ENCODE results near the gene MYL12B.
"Not testable (repeated sequence)": the region's sequence is repeated elsewhere in the genome, so short reads cannot be mapped to it uniquely, and the experiment has no call there.

The MYL12B gene

GRCh38 chr18:3217948-3218647 is 43.8 kb upstream of the MYL12B start:
- POLR2A ChIA-PET: no interaction called here
- no peak for TF ChIP-seq CTCF (IDR thresholded peaks at IDR 0.05; ENCODE audit: control extremely low read depth, extremely low read depth, low read depth, missing control alignments)
- CTCF ChIA-PET: interaction anchor here (1.6 to 4.3 kb wide), 4 partner anchors 11 to 67 kb away, joined by 4 to 21 read pairs (median 6); no protein-coding TSS in a partner anchor
- no peak for DNase-seq (ENCODE audit: extremely low spot score)

GRCh38 chr18:3218819-3219218 is 43.1 kb upstream of the MYL12B start:
- no peak for TF ChIP-seq CTCF (IDR thresholded peaks at IDR 0.05; ENCODE audit: control extremely low read depth, extremely low read depth, low read depth, missing control alignments)
- POLR2A ChIA-PET: no interaction called here
- CTCF ChIA-PET: interaction anchor here (1.0 to 4.3 kb wide), 5 partner anchors 9 to 90 kb away, joined by 3 to 21 read pairs (median 5); no protein-coding TSS in a partner anchor
- DNase-seq (ENCODE audit: extremely low spot score): no peak

- TF ChIP-seq CTCF (IDR thresholded peaks at IDR 0.05; ENCODE audit: control extremely low read depth, extremely low read depth, low read depth, missing control alignments): no peak
- CTCF ChIA-PET: interaction anchor here (1.0 to 4.3 kb wide), 6 partner anchors 8 to 90 kb away, joined by 3 to 21 read pairs (median 4); no protein-coding TSS in a partner anchor
- POLR2A ChIA-PET: no interaction called here
- no peak for DNase-seq (ENCODE audit: extremely low spot score)
These were observed 42.7 kb upstream of the MYL12B start for GRCh38 chr18:3219241-3219630.

DNA sequence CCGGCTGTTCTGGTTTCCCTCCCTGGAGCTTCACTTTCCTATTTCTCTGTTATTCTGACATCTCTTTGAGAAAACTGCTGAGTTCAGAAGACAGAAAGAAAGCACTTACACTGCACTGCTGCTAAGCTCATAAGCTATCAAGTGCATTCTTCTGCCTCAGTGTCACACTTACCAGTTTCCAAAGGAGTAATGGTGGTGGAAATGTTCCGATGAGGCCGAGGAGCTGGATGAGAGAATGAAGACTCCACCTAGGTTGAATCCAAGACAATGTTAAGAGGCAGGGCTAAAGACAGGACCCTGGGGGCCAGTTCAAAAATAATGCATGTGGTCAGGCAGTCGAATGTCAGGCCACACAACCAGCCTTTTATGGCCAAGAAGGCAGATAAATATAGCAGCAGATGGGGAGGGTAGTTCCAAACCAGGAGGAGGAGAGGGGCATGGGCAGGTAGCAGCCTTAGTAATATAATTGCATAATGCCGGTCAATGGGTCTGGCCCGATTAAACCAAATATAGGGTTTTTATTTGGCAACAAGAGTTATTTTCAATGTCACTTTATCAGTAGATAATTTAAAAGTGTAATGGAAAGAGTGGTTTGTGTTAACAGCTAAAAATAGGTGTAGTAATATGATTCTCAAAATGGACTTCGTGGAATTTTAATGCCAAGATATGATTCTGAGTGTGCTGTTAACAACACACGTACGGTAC is 42.1 kb upstream of the MYL12B start, which contains the start of gene MYOM1:
Gene MYOM1, minus strand, starts transcription at position 338 of the 705 bp plus-strand sequence. CDS start 4,745 bp downstream, outside the sequence.
- DNase-seq (ENCODE audit: extremely low spot score): no peak
- TF ChIP-seq CTCF (IDR thresholded peaks at IDR 0.05; ENCODE audit: control extremely low read depth, extremely low read depth, low read depth, missing control alignments): no peak
- POLR2A ChIA-PET: no interaction called here
- CTCF ChIA-PET: interaction anchor here (0.9 to 4.3 kb wide), 11 partner anchors 8 to 428 kb away, joined by 3 to 21 read pairs (median 3); no protein-coding TSS in a partner anchor

DNA sequence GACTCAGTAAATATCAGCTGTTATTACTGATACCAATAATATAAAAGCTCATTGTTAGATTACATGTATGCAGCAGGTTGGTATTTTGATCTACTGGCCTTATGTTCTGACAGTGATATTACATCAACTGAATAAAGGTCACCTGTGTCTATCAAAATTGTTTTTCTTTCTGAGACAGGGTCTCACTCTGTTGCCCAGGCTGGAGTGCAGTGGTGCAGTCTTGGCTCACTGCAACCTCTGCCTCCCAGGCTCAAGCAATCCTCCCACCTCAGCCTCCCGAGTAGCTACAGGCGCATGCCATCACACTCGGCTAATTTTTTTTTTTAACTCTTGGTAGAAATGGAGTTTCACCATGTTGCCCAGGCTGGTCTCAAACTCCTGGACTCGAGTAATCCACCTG is 41.1 kb upstream of the MYL12B start:
- POLR2A ChIA-PET; DNase-seq (ENCODE audit: extremely low spot score): not testable (repeated sequence)
- CTCF ChIA-PET: interaction anchor here (0.9 to 4.3 kb wide), 9 partner anchors 8 to 429 kb away, joined by 3 to 21 read pairs (median 6); no protein-coding TSS in a partner anchor

GRCh38 chr18:3221496-3221895 is 40.4 kb upstream of the MYL12B start:
- POLR2A ChIA-PET: no interaction called here

More at GRCh38 chr18:3221496-3221895, 40.4 kb upstream of the MYL12B start:
- DNase-seq (ENCODE audit: extremely low spot score): no peak
- CTCF ChIA-PET: interaction anchor here (1.3 to 4.3 kb wide), 7 partner anchors 9 to 430 kb away, joined by 3 to 21 read pairs (median 7); no protein-coding TSS in a partner anchor
- no peak for TF ChIP-seq CTCF (IDR thresholded peaks at IDR 0.05; ENCODE audit: control extremely low read depth, extremely low read depth, low read depth, missing control alignments)
